K562 (cell line): ENCODE measurements around the gene FHIT. TPM values are rescaled to one million over a fixed set of nuclear protein-coding genes. Genes with fewer than 3 reads are reported as not detected.

ENCODE experiments used
- ATAC-seq: fragments of 200-7000 bp; cut with Tn5 transposase; 3 replicates; pipeline ENCODE4 v1.9.1; 2020; ENCODE audit warnings: moderate library complexity
- BruUV-seq: library from RNA; stranded (reverse); fragments of 400-500 nt; replicated peaks from 2 replicates; lab custom pipeline; 2021; lab: Mats Ljungman, UMichigan
- CTCF ChIA-PET: fragments of 300-600 bp; formaldehyde crosslinking; extraction: SDS; loops from one replicate; lab custom pipeline; 2021; ENCODE audit warnings: low intra/inter-chr PET ratio; lab: Yijun Ruan, JAX
- POLR2A ChIA-PET: fragments of 300-600, 350-650 bp; sonication (Branson Sonifier 250); formaldehyde crosslinking; extraction: SDS; loops from one replicate; lab custom pipeline; 2021; ENCODE audit warnings: antibody characterized with exemption, inconsistent platforms; lab: Yijun Ruan, JAX
- DNase-seq, 4 experiments: peaks; one replicate each; pipeline versions ENCODE4 v3.0.0 to v3.0.0-alpha.2; 2011 to 2018; ENCODE audit warnings: low spot score in 3 of 4, mixed read lengths in 3 of 4; ENCODE audit errors: extremely low read depth in 1 of 4
- FAIRE-seq: peaks from 2 replicates; lab custom pipeline; 2011; peaks lifted over from hg19 to GRCh38; lab: Jason Lieb, UNC
- H2AFZ ChIP-seq: 2 replicates; pipeline ENCODE4 v1.6.0; 2011; ENCODE audit warnings: low read depth, low read length, control low read depth, inconsistent platforms
- H3K27ac ChIP-seq: fragments of 200-600 bp; 3 replicates; pipeline ENCODE4 v1.8.0; 2011; ENCODE audit warnings: low read depth, mild to moderate bottlenecking, control low read depth, inconsistent platforms, low read length, moderate library complexity, mixed read lengths; ENCODE audit errors: extremely low read depth
- H3K27me3 ChIP-seq, 2 experiments: fragments of 300-600 bp in 1 of 2; 2 replicates in 1 of 2; 3 replicates in 1 of 2; pipeline versions ENCODE4 v1.6.0 to v1.8.0; 2011; ENCODE audit warnings: inconsistent platforms in 2 of 2, low read length in 2 of 2, mild to moderate bottlenecking in 1 of 2, mixed read lengths in 1 of 2, moderate library complexity in 1 of 2; ENCODE audit not compliant: control insufficient read depth in 2 of 2, insufficient read depth in 2 of 2
- H3K36me3 ChIP-seq: fragments of 300-600 bp; 3 replicates; pipeline ENCODE4 v1.8.0; 2011; ENCODE audit warnings: mild to moderate bottlenecking, low read length, inconsistent platforms; ENCODE audit not compliant: control insufficient read depth, insufficient read depth
- H3K4me1 ChIP-seq, 2 experiments: fragments of 200-600 bp in 1 of 2; replicated peaks in 1 of 2; 2 replicates in 1 of 2; 3 replicates in 1 of 2; pipeline versions ENCODE4 v1.5.1 to v1.8.0; 2011; ENCODE audit warnings: inconsistent platforms in 2 of 2, low read length in 2 of 2, mild to moderate bottlenecking in 1 of 2, mixed read lengths in 1 of 2, moderate library complexity in 1 of 2; ENCODE audit not compliant: control insufficient read depth in 2 of 2, insufficient read depth in 2 of 2
- H3K4me2 ChIP-seq: 2 replicates; pipeline ENCODE4 v1.6.1; 2011; ENCODE audit warnings: low read length, control low read depth, inconsistent platforms, mixed read lengths; ENCODE audit not compliant: insufficient read depth
- H3K4me3 ChIP-seq: fragments of 200-600 bp; sonication (generic), shearing (Covaris generic); 2 replicates; pipeline ENCODE4 v1.5.1; 2016; ENCODE audit warnings: control low read depth, inconsistent platforms
- H3K79me2 ChIP-seq: fragments of 200-600 bp; 3 replicates; pipeline ENCODE4 v1.8.0; 2011; ENCODE audit warnings: low read length, inconsistent platforms; ENCODE audit not compliant: control insufficient read depth, insufficient read depth
- H3K9ac ChIP-seq, 2 experiments: 2 replicates each; pipeline versions ENCODE4 v1.6.0 to v1.6.1; 2011; ENCODE audit warnings: low read depth in 2 of 2, low read length in 2 of 2, control low read depth in 1 of 2, inconsistent platforms in 1 of 2, mild to moderate bottlenecking in 1 of 2, mixed read lengths in 1 of 2; ENCODE audit not compliant: insufficient read depth in 1 of 2
- H3K9me1 ChIP-seq: one replicate; pipeline ENCODE4 v1.6.0; 2011; ENCODE audit warnings: inconsistent platforms, mild to moderate bottlenecking, low read length, moderate library complexity; ENCODE audit not compliant: control insufficient read depth, insufficient read depth
- H3K9me3 ChIP-seq: replicated peaks from 2 replicates; pipeline ENCODE4 v1.5.1; 2011; ENCODE audit warnings: low read depth, low read length, inconsistent platforms; ENCODE audit not compliant: control insufficient read depth, insufficient read depth
- H4K20me1 ChIP-seq: replicated peaks from 2 replicates; pipeline ENCODE4 v1.6.1; 2011; ENCODE audit warnings: low read length, inconsistent platforms, mixed read lengths; ENCODE audit not compliant: control insufficient read depth, insufficient read depth
- ARHGAP35 ChIP-seq: fragments of 450-650 bp; IDR thresholded peaks from 2 replicates; pipeline ENCODE4 v1.6.1; 2018; ENCODE audit not compliant: partially characterized antibody
- CBFB ChIP-seq: sonication (generic); formaldehyde crosslinking; IDR thresholded peaks from 2 replicates; pipeline ENCODE4 v1.4.0; 2020; ENCODE audit warnings: mild to moderate bottlenecking, missing genetic modification reagents
- CHAMP1 ChIP-seq: fragments of 450-650 bp; IDR thresholded peaks from 2 replicates; pipeline ENCODE4 v1.6.1; 2016; ENCODE audit warnings: mild to moderate bottlenecking
- HIVEP1 ChIP-seq: fragments of 250-450 bp; sonication (Bioruptor Pico); IDR thresholded peaks from 2 replicates; pipeline ENCODE4 v1.4.0; 2020; ENCODE audit warnings: mild to moderate bottlenecking
- KDM2B ChIP-seq: fragments of 250-450 bp; sonication (Bioruptor Pico); IDR thresholded peaks from 2 replicates; pipeline ENCODE4 v1.8.0; 2021; ENCODE audit warnings: mild to moderate bottlenecking, moderate library complexity
- NFE2 ChIP-seq: IDR thresholded peaks from 2 replicates; pipeline ENCODE4 v1.6.1; 2014; ENCODE audit warnings: antibody characterized with exemption, low read depth
- PTRF ChIP-seq: fragments of 450-650 bp; IDR thresholded peaks from 2 replicates; pipeline ENCODE4 v1.6.1; 2016; ENCODE audit warnings: mild to moderate bottlenecking, missing genetic modification characterization, missing compliant biosample characterization
- TCF15 ChIP-seq: fragments of 250-450 bp; sonication (Bioruptor Pico); IDR thresholded peaks from 2 replicates; pipeline ENCODE4 v1.8.0; 2022; ENCODE audit warnings: moderate library complexity, mild to moderate bottlenecking, inconsistent platforms
- ZFP36 ChIP-seq: fragments of 150-350 bp; IDR thresholded peaks from 2 replicates; pipeline ENCODE4 v1.6.1; 2018; ENCODE audit warnings: low read length, low read depth; ENCODE audit not compliant: partially characterized antibody
- ZNF146 ChIP-seq: IDR thresholded peaks from one replicate; pipeline ENCODE4 v1.6.1; 2018; ENCODE audit warnings: missing compliant biosample characterization; ENCODE audit not compliant: unreplicated experiment
- ZNF449 ChIP-seq: fragments of 250-450 bp; sonication (Bioruptor Pico); IDR thresholded peaks from 2 replicates; pipeline ENCODE4 v1.8.0; 2022; ENCODE audit warnings: moderate library complexity, mild to moderate bottlenecking, inconsistent platforms
- WGBS: fragments of 100-300 bp; shearing (Covaris generic); methylation state at CpG from one replicate; pipeline ENCODE4 v1.1.6; 2016; ENCODE audit warnings: low coverage, mixed read lengths; ENCODE audit not compliant: insufficient coverage; ENCODE audit errors: missing lambda C conversion rate; 5-methylcytosine and 5-hydroxymethylcytosine counted together
- in situ Hi-C: fragments of 300-500 bp; cut with MboI; formaldehyde crosslinking; loops from 4 replicates; pipeline ENCODE4 v1.15.0; 2018; ENCODE audit warnings: inconsistent platforms, mixed read lengths
- intact Hi-C: fragments of 100-400 bp; cut with micrococcal nuclease; formaldehyde crosslinking; loops from 2 replicates; pipeline ENCODE4 v1.14.2; 2022
- polyA plus RNA-seq, 8 experiments: library from polyadenylated mRNA; depleted of rRNA in 4 of 8; stranded (reverse) in 5 of 8; unstranded in 3 of 8; fragments of >200 nt; fragmentation: Nextera tagmentation in 2 of 8; fragmentation: Illumina TruSeq in 1 of 8; extraction: Ambion mirVana in 2 of 8; extraction: Trizol in 1 of 8; gene quantifications; 2 replicates each; pipeline versions ENCODE4 v1.2.1 to v1.2.3, GENCODE V29; 2011 to 2014; ENCODE audit warnings: inconsistent platforms in 1 of 8, missing spikeins in 1 of 8
- total RNA-seq, 7 experiments: library from RNA; depleted of rRNA in 6 of 7; stranded (reverse); fragments of >200 nt in 6 of 7; fragmentation: Illumina TruSeq in 2 of 7; extraction: Trizol in 2 of 7; gene quantifications; 2 replicates each; pipeline versions ENCODE4 v1.2.1 to v1.2.3, GENCODE V29; 2011 to 2021; ENCODE audit warnings: low replicate concordance in 1 of 7

The FHIT gene
- total and polyA plus RNA-seq, 9 of the 15 experiments (the other 6 are each of a cell fraction or from before 2014, with no cell fraction given), result 1.7 to 9.1 (median 4.3) TPM

GRCh38 chr3:59914251-59914650, 1337.0 kb downstream of the FHIT start:
- H3K4me1 ChIP-seq, result no peaks in the 10 kb centered on the region
- WGBS, result 51% methylated on average over 5 of the region's 6 CpGs
- H3K27me3 ChIP-seq, result no peaks in the 10 kb centered on the region
- no peaks in the 10 kb centered on the region for H3K36me3 ChIP-seq
- in situ Hi-C loops, result no loop called here
- ATAC-seq (no peak), DNase-seq (no peak), FAIRE-seq (no peak)
- no peaks in the 10 kb centered on the region for H3K9me3 ChIP-seq
- no peak overlapping the region for H3K27ac ChIP-seq
- no peak overlapping the region for H2AFZ ChIP-seq
- H3K4me3 ChIP-seq, result no peak overlapping the region
- intact Hi-C loops, result no loop called here
- no peaks in the 10 kb centered on the region for H3K9me1 ChIP-seq
- ChIA-PET CTCF (no interaction called here), POLR2A (no interaction called here)
- H3K4me2 ChIP-seq, result no peak overlapping the region
- TF ChIP-seq ZNF449 (CRISPR knock-in tag), result no peak
- no peak for TF ChIP-seq CBFB (CRISPR knock-in tag)
- no peak for TF ChIP-seq ZFP36
- no peak for TF ChIP-seq ARHGAP35
- no peak for TF ChIP-seq NFE2
- no peak for TF ChIP-seq CHAMP1
- TF ChIP-seq HIVEP1, result no peak
- no peak for TF ChIP-seq PTRF
- no peak for TF ChIP-seq TCF15 (CRISPR knock-in tag)
- TF ChIP-seq ZNF146 (CRISPR knock-in tag), result no peak
- TF ChIP-seq KDM2B, result no peak
- BruUV-seq, result no TSS peak
- H3K9ac ChIP-seq, result no peak overlapping the region
- no peaks in the 10 kb centered on the region for H3K79me2 ChIP-seq
- H4K20me1 ChIP-seq, result no peaks in the 10 kb centered on the region
